Myometrial cell (primary cell): ENCODE data around the gene ARGLU1. TPM values are rescaled to one million over a fixed set of nuclear protein-coding genes. Genes with fewer than 3 reads are reported as not detected.

Source experiments
- total RNA-seq: library from RNA; depleted of rRNA; stranded (reverse); fragments of >200 nt; gene quantifications from 2 replicates; pipeline ENCODE4 v1.2.3, GENCODE V29; 2015

The ARGLU1 gene
- 18.3 and 21.9 TPM in 2 replicates for total RNA-seq

GRCh38 chr13:106567474-106568298, at the start of gene ARGLU1:
ARGLU1 (minus strand) TSS chr13:106568137; CDS start chr13:106567919, 218 bp downstream.

GRCh38 chr13:106535552-106536243, 32.2 kb downstream of the ARGLU1 start, which contains the start of gene EFNB2:
EFNB2 (minus strand) TSS chr13:106535662; CDS start chr13:106534964, 698 bp downstream.

Other genes starting within 250 kb of the ARGLU1 start
- 25.1 and 25.9 TPM in 2 replicates for gene EFNB2, start 32.5 kb downstream of the ARGLU1 start, total RNA-seq